Subcutaneous abdominal adipose tissue (tissue), 5 donors: ENCODE results near the gene SPAG8.

Experiments
- H3K27ac ChIP-seq: one replicate; pipeline ENCODE4 v1.7.0; 2013; ENCODE audit warnings: low read depth, mild to moderate bottlenecking, inconsistent platforms, low read length, moderate library complexity
- H3K27me3 ChIP-seq, 5 donors: one replicate each; pipeline ENCODE4 v1.7.0; 2013; ENCODE audit warnings: low read length in 5 of 5, inconsistent platforms in 1 of 5; ENCODE audit not compliant: control insufficient read depth in 5 of 5, insufficient read depth in 4 of 5
- H3K36me3 ChIP-seq, 5 donors: one replicate each; pipeline ENCODE4 v1.7.0; 2013; ENCODE audit warnings: low read length in 5 of 5; ENCODE audit not compliant: control insufficient read depth in 5 of 5, insufficient read depth in 5 of 5
- H3K4me1 ChIP-seq, 5 donors: one replicate each; pipeline ENCODE4 v1.7.0; 2013; ENCODE audit warnings: low read length in 5 of 5, mild to moderate bottlenecking in 3 of 5, moderate library complexity in 1 of 5; ENCODE audit not compliant: control insufficient read depth in 5 of 5, insufficient read depth in 5 of 5
- H3K4me3 ChIP-seq, 5 donors: one replicate each; pipeline ENCODE4 v1.7.0; 2013; ENCODE audit warnings: low read length in 5 of 5, low read depth in 1 of 5
- H3K9ac ChIP-seq, 5 donors: one replicate each; pipeline ENCODE4 v1.7.0; 2013; ENCODE audit warnings: low read length in 5 of 5, mild to moderate bottlenecking in 4 of 5, moderate library complexity in 3 of 5
- H3K9me3 ChIP-seq, 5 donors: one replicate each; pipeline ENCODE4 v1.7.0; 2013; ENCODE audit warnings: low read length in 5 of 5; ENCODE audit not compliant: control insufficient read depth in 5 of 5
- donor health status: healthy.
- donor health status: healthy.
- donor health status: healthy.
- donor health status: healthy.
- donor health status: healthy.

The SPAG8 gene

GRCh38 chr9:35852876-35853865 lies 41.1 kb upstream of the SPAG8 start:
- no peaks in the 10 kb centered on the region for H3K9me3 ChIP-seq
- no peaks in the 10 kb centered on the region for H3K4me1 ChIP-seq
- no peak overlapping the region for H3K4me3 ChIP-seq
- H3K27me3 ChIP-seq = peaks cover 0 to 19% (median 12%) of the 10 kb centered on the region in 5 donors
- H3K36me3 ChIP-seq = peaks cover 0 to 15% (median 5%) of the 10 kb centered on the region in 5 donors
- no peak overlapping the region for H3K9ac ChIP-seq
- no peak overlapping the region for H3K27ac ChIP-seq

GRCh38 chr9:35852267-35852815 lies 40.3 kb upstream of the SPAG8 start:
- H3K9me3 ChIP-seq = no peaks in the 10 kb centered on the region
- H3K4me1 ChIP-seq = no peaks in the 10 kb centered on the region
- H3K36me3 ChIP-seq = peaks cover 3 to 18% (median 6%) of the 10 kb centered on the region in 5 donors
- H3K9ac ChIP-seq = no peak overlapping the region
- peaks cover 0 to 20% (median 12%) of the 10 kb centered on the region in 5 donors for H3K27me3 ChIP-seq
- H3K27ac ChIP-seq = no peak overlapping the region
- no peak overlapping the region for H3K4me3 ChIP-seq

GRCh38 chr9:35847792-35848572 lies 35.9 kb upstream of the SPAG8 start:
- H3K4me3 ChIP-seq = no peak overlapping the region
- H3K4me1 ChIP-seq = peaks cover 2 to 27% (median 21%) of the 10 kb centered on the region in 5 donors
- H3K27me3 ChIP-seq = peaks cover 0 to 16% (median 0%) of the 10 kb centered on the region in 5 donors
- no peak overlapping the region for H3K9ac ChIP-seq
- no peaks in the 10 kb centered on the region for H3K9me3 ChIP-seq
- no peak overlapping the region for H3K27ac ChIP-seq
- peaks cover 3 to 21% (median 14%) of the 10 kb centered on the region in 5 donors for H3K36me3 ChIP-seq

GRCh38 chr9:35845824-35846771 lies 34.0 kb upstream of the SPAG8 start:
- Histone ChIP-seq H3K4me1 (peaks cover 2 to 38% (median 35%) of the 10 kb centered on the region in 5 donors), H3K9me3 (no peaks in the 10 kb centered on the region), H3K4me3 (no peak overlapping the region), H3K27ac (no peak overlapping the region), H3K36me3 (peaks cover 3 to 17% (median 14%) of the 10 kb centered on the region in 5 donors), H3K9ac (no peak overlapping the region), H3K27me3 (peaks cover 0 to 12% (median 0%) of the 10 kb centered on the region in 5 donors)

GRCh38 chr9:35844628-35845270 lies 32.7 kb upstream of the SPAG8 start:
- Histone ChIP-seq H3K9ac (no peak overlapping the region), H3K27me3 (peaks cover 0 to 16% (median 5%) of the 10 kb centered on the region in 5 donors), H3K27ac (peak overlapping the region; percentile 14), H3K36me3 (peaks cover 3 to 17% (median 14%) of the 10 kb centered on the region in 5 donors), H3K4me1 (peaks cover 2 to 38% (median 35%) of the 10 kb centered on the region in 5 donors), H3K9me3 (no peaks in the 10 kb centered on the region), H3K4me3 (peak overlapping the region in 1 of 5 donors; percentile 27)

- H3K4me1 ChIP-seq = peaks cover 2 to 38% (median 35%) of the 10 kb centered on the region in 5 donors
- H3K27ac ChIP-seq = no peak overlapping the region
- H3K9me3 ChIP-seq = no peaks in the 10 kb centered on the region
- peaks cover 3 to 11% (median 11%) of the 10 kb centered on the region in 5 donors for H3K36me3 ChIP-seq
- H3K4me3 ChIP-seq = no peak overlapping the region
- no peak overlapping the region for H3K9ac ChIP-seq
- H3K27me3 ChIP-seq = peaks cover 0 to 22% (median 7%) of the 10 kb centered on the region in 5 donors
Observed at GRCh38 chr9:35842795-35843194, 30.7 kb upstream of the SPAG8 start.

GRCh38 chr9:35842020-35842745 lies 30.1 kb upstream of the SPAG8 start:
- Histone ChIP-seq H3K36me3 (peaks cover 0 to 9% (median 8%) of the 10 kb centered on the region in 5 donors), H3K4me3 (no peak overlapping the region), H3K27ac (no peak overlapping the region), H3K27me3 (peaks cover 0 to 22% (median 7%) of the 10 kb centered on the region in 5 donors), H3K9me3 (no peaks in the 10 kb centered on the region), H3K4me1 (peaks cover 2 to 38% (median 35%) of the 10 kb centered on the region in 5 donors), H3K9ac (no peak overlapping the region)

GRCh38 chr9:35841645-35841900 lies 29.5 kb upstream of the SPAG8 start:
- H3K4me3 ChIP-seq = no peak overlapping the region
- peaks cover 0 to 20% (median 7%) of the 10 kb centered on the region in 5 donors for H3K27me3 ChIP-seq
- H3K9ac ChIP-seq = no peak overlapping the region
- H3K4me1 ChIP-seq = peaks cover 2 to 37% (median 33%) of the 10 kb centered on the region in 5 donors
- no peak overlapping the region for H3K27ac ChIP-seq
- peaks cover 0 to 3% (median 2%) of the 10 kb centered on the region in 5 donors for H3K36me3 ChIP-seq
- H3K9me3 ChIP-seq = no peaks in the 10 kb centered on the region
